Ascending aorta (tissue), 2 donors: ENCODE data around the gene SAP30BP. TPM values are rescaled to one million over a fixed set of nuclear protein-coding genes. Genes with fewer than 3 reads are reported as not detected.

Experiments
- DNase-seq, 2 donors: peaks; one replicate each; pipeline ENCODE4 v3.0.0-alpha.2; 2019; ENCODE audit warnings: low spot score in 2 of 2
- H3K27ac ChIP-seq, 2 donors: fragments of 200-600 bp; sonication (generic); one replicate each; pipeline ENCODE4 v1.5.1; 2016 to 2017; ENCODE audit warnings: mild to moderate bottlenecking in 1 of 2
- H3K27me3 ChIP-seq: fragments of 200-600 bp; sonication (generic); one replicate; pipeline ENCODE4 v1.5.1; 2017
- H3K36me3 ChIP-seq, 2 donors: fragments of 200-600 bp; sonication (generic); one replicate each; pipeline ENCODE4 v1.5.1; 2016
- H3K4me1 ChIP-seq, 2 donors: fragments of 200-600 bp; sonication (generic); one replicate each; pipeline ENCODE4 v1.5.1; 2016 to 2017; ENCODE audit warnings: mild to moderate bottlenecking in 1 of 2
- H3K4me3 ChIP-seq, 2 donors: fragments of 200-600 bp; sonication (generic); one replicate each; pipeline ENCODE4 v1.5.1; 2016 to 2017; ENCODE audit warnings: mild to moderate bottlenecking in 1 of 2
- H3K9me3 ChIP-seq, 2 donors: fragments of 200-600 bp; sonication (generic); one replicate each; pipeline ENCODE4 v1.5.1; 2016
- CTCF ChIP-seq, 3 experiments: fragments of 200-600 bp in 2 of 3; fragments of 450-650 bp in 1 of 3; sonication (generic) in 2 of 3; IDR thresholded peaks; one replicate each; pipeline ENCODE4 v1.5.1; 2016 to 2019; ENCODE audit warnings: antibody characterized with exemption in 3 of 3, mild to moderate bottlenecking in 1 of 3, moderate library complexity in 1 of 3
- intact Hi-C: fragments of 100-400 bp; cut with DNase I; formaldehyde crosslinking; loops from one replicate; pipeline ENCODE4 v1.15.1; 2023
- total RNA-seq: library from RNA; depleted of rRNA; stranded (reverse); fragments of >200 nt; gene quantifications from one replicate; pipeline ENCODE4 v1.1.0, GENCODE V29; 2016

SAP30BP gene
- total RNA-seq, 1 donor from 2014 or later, result 70.9 TPM

DNA sequence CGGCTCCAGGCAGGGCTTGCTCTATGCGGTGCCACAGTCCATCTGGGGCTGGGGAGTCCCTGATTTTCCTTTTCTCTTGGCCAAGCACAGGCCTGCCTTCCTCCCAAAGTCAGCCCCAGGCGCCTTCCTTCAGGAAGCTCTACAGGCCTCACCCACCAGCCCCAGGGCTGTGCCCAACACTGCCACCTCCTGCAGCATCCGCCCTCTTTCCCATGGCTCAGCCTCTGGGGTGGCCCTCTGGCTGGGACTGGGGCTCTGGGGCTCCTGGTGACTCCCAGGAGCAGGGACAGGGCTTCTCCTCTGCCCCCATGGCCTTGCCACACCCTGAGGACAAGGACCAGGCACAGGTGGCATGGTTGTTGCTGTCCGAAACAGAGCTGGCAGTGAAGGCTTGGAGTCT is 54.9 kb downstream of the SAP30BP start:
- DNase-seq, result no peak
- intact Hi-C loops, result no loop called here
- no peak for TF ChIP-seq CTCF (IDR thresholded peaks at IDR 0.05)
- Histone ChIP-seq H3K27me3 (peaks cover 17% of the 10 kb centered on the region), H3K4me3 (peak overlapping the region in 1 of 2 donors; percentile 62), H3K36me3 (no peaks in the 10 kb centered on the region), H3K27ac (no peak overlapping the region), H3K9me3 (no peaks in the 10 kb centered on the region), H3K4me1 (peaks cover 0 to 6% of the 10 kb centered on the region in 2 donors)

DNA sequence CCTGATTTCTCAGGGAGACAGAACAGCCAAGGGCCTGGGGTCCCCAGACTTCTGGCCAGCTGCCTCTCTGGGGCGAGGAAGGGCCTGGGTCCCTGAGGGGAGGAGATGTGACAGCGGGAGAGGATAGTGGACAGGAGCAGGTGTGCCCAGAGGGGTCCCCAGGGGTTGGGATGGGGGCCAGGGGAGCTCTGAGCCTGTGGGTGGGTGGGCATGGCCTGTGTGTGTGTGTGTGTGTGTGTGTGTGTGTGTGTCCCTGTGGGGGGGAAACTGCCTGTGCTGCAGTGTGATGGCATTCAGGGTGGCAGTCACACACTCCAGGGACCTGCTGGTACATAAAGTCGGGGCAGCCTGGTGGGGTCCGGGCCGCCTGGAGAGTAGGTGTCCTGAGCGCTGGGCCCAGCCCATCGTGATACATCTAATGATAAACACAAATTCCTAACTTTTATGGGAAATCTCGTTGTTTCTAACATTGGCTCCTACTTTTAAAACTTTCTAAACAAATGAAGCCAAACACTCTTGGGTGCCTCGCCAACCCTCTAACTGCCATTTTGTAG is 55.5 kb downstream of the SAP30BP start:
- H3K4me3 ChIP-seq, result no peak overlapping the region
- no peak for DNase-seq
- H3K27ac ChIP-seq, result no peak overlapping the region
- intact Hi-C loops, result no loop called here
- no peak for TF ChIP-seq CTCF (IDR thresholded peaks at IDR 0.05)
- no peaks in the 10 kb centered on the region for H3K9me3 ChIP-seq
- H3K4me1 ChIP-seq, result peaks cover 0 to 6% of the 10 kb centered on the region in 2 donors
- H3K27me3 ChIP-seq, result peaks cover 17% of the 10 kb centered on the region
- no peaks in the 10 kb centered on the region for H3K36me3 ChIP-seq

DNA sequence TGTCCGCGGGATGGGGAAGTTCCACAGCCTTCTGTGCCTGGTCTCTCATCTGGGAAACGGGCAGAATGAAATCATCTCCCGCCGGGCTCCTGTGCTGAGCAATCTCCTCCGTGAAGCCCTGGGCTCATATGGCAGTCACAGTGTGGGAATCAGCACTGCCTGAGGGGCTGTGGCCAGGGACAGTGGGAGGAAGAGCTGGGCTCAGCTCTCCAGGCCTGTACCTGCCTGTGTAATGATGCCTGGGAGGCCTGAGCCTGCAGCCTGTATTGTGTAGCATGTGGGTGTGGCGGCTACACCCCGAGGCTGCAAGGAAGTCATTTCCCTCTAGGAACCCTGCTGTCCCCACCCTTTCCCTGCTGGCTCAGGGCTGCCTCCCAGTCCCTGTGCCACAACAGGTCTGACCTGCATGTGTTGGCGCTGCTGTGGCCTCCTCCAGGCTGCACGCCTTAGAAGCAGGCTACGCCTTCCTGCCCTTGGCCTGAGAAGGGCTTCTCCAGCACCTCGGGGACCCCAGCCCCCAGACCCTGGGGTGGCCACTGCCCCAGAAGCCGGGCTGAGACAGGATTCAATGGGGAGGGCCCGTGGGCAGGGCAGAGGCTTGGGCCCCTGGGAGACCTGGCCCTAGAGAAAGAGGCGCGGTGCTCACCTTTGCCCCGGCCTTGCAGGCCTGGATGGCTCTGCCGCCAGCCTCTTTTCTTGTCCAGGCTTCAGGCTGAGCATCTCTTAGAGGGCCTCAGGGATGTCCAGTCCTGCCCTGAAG is 56.2 kb downstream of the SAP30BP start:
- H3K4me3 ChIP-seq, result no peak overlapping the region
- no peak for DNase-seq
- peaks cover 17% of the 10 kb centered on the region for H3K27me3 ChIP-seq
- TF ChIP-seq CTCF (IDR thresholded peaks at IDR 0.05), result no peak
- intact Hi-C loops, result no loop called here
- no peaks in the 10 kb centered on the region for H3K36me3 ChIP-seq
- H3K27ac ChIP-seq, result no peak overlapping the region
- no peaks in the 10 kb centered on the region for H3K9me3 ChIP-seq
- H3K4me1 ChIP-seq, result peaks cover 0 to 6% of the 10 kb centered on the region in 2 donors

DNA sequence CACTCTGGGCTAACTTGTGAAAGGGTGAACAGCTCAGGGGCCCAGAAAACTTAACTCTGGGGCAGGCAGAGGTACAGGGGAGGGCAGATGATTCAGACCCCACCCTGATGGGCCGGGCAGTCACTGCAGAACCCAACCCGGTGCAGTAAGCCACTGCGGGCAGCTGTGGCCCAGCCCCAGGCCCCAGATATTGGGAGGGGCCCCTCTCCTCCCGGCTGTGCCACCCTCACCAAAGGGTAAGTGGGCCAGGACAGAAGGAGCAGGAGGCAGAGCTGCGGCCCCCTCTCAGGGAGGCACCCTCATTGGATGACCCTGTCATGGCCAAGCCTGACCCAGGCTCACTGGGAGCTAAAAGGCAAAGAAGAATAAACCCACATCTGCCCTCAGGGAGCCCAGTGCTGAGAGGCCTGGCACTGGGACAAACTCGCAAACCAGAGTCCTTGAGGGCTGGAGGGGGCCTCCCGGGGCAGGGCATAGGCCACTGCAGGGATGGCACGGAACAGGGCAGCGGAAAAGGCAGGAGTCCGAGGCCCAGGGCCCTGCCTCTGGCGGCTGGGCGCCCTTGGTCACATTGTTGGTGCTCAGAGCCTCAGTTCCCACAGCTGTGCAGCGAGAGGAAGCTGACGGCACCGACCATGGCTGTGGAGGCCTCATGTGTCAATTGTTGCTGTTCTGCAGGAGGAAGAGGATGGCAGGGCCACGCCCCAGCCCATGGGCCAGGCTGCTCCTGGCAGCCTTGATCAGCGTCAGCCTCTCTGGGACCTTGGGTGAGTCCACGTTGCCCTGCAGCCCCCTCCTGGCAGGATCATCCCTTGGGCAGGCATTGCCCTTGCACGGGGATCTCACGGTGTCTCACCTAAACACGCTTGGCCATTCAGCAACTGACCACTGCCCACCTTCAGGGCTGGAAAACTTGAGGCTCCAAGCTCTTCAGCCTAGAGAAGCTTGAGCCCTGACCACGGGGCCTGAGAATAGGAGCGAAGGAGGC is 57.2 kb downstream of the SAP30BP start:
- Histone ChIP-seq H3K9me3 (no peaks in the 10 kb centered on the region), H3K27ac (no peak overlapping the region), H3K4me1 (peaks cover 0 to 6% of the 10 kb centered on the region in 2 donors), H3K36me3 (no peaks in the 10 kb centered on the region), H3K4me3 (no peak overlapping the region), H3K27me3 (peaks cover 17% of the 10 kb centered on the region)
- intact Hi-C loops, result no loop called here
- DNase-seq, result no peak
- no peak for TF ChIP-seq CTCF (IDR thresholded peaks at IDR 0.05)

- peaks cover 0 to 6% of the 10 kb centered on the region in 2 donors for H3K4me1 ChIP-seq
- intact Hi-C loops, result no loop called here
- no peaks in the 10 kb centered on the region for H3K36me3 ChIP-seq
- no peak overlapping the region for H3K4me3 ChIP-seq
- TF ChIP-seq CTCF (IDR thresholded peaks at IDR 0.05), result no peak
- H3K9me3 ChIP-seq, result no peaks in the 10 kb centered on the region
- peaks cover 14% of the 10 kb centered on the region for H3K27me3 ChIP-seq
- no peak for DNase-seq
- H3K27ac ChIP-seq, result no peak overlapping the region
Observed at GRCh38 chr17:75725504-75725903, 58.4 kb downstream of the SAP30BP start.
